GM18867 (cell line): Measurements from ENCODE around the gene TPCN2.

Experiments used
- ATAC-seq: cut with Tn5 transposase; IDR thresholded peaks from one replicate; pipeline ENCODE4 v1.9.1; 2021; ENCODE audit warnings: mild to moderate bottlenecking, moderate library complexity; ENCODE audit not compliant: unreplicated experiment

The TPCN2 gene

GRCh38 chr11:69035946-69036340 is 12.8 kb upstream of the TPCN2 start:
- no peak for ATAC-seq

- no peak for ATAC-seq
Observed at GRCh38 chr11:69037074-69037473, 11.7 kb upstream of the TPCN2 start.

- no peak for ATAC-seq
Observed at GRCh38 chr11:69037544-69037943, 11.2 kb upstream of the TPCN2 start.

- ATAC-seq, result no peak
Observed at GRCh38 chr11:69039501-69039900, 9.2 kb upstream of the TPCN2 start.

GRCh38 chr11:69040051-69040450 is 8.7 kb upstream of the TPCN2 start:
- no peak for ATAC-seq

GRCh38 chr11:69040581-69041260 is 8.0 kb upstream of the TPCN2 start:
- ATAC-seq, result no peak

- no peak for ATAC-seq
Observed at GRCh38 chr11:69041516-69041915, 7.2 kb upstream of the TPCN2 start.

- ATAC-seq, result no peak
Observed at GRCh38 chr11:69044111-69045013, 4.4 kb upstream of the TPCN2 start.

GRCh38 chr11:69048031-69048693 is 570 bp upstream of the TPCN2 start:
- no peak for ATAC-seq

- ATAC-seq, result no peak
Observed at GRCh38 chr11:69049490-69049867, 747 bp downstream of the TPCN2 start.

- no peak for ATAC-seq
Observed at GRCh38 chr11:69050592-69051380, 2.1 kb downstream of the TPCN2 start.

GRCh38 chr11:69051381-69052342 is 2.9 kb downstream of the TPCN2 start:
- no peak for ATAC-seq

GRCh38 chr11:69052343-69053168 is 3.8 kb downstream of the TPCN2 start:
- ATAC-seq, result no peak

- ATAC-seq, result no peak
Observed at GRCh38 chr11:69053169-69053477, 4.4 kb downstream of the TPCN2 start.

GRCh38 chr11:69053546-69054396 is 5.0 kb downstream of the TPCN2 start:
- no peak for ATAC-seq

GRCh38 chr11:69054397-69055211 is 5.9 kb downstream of the TPCN2 start:
- no peak for ATAC-seq

- no peak for ATAC-seq
Observed at GRCh38 chr11:69055212-69055586, 6.5 kb downstream of the TPCN2 start.
